Endodermal cell (in vitro differentiated cells): ENCODE data around the gene LIPM. TPM values are rescaled to one million over a fixed set of nuclear protein-coding genes. Genes with fewer than 3 reads are reported as not detected.

Experiments used
- DNase-seq: peaks from one replicate; pipeline ENCODE4 v3.0.0-alpha.2; 2017
- H3K27ac ChIP-seq: 2 replicates; pipeline ENCODE4 v1.5.1; 2013; ENCODE audit warnings: mild to moderate bottlenecking, low read depth, low read length, moderate library complexity
- H3K27me3 ChIP-seq: 2 replicates; pipeline ENCODE4 v1.6.1; 2013; ENCODE audit warnings: mild to moderate bottlenecking, low read length, moderate library complexity; ENCODE audit not compliant: insufficient read depth, control insufficient read depth, poor library complexity, severe bottlenecking
- H3K36me3 ChIP-seq: 2 replicates; pipeline ENCODE4 v1.7.0; 2013; ENCODE audit warnings: mild to moderate bottlenecking, low read length, moderate library complexity; ENCODE audit not compliant: control insufficient read depth, insufficient read depth
- H3K4me1 ChIP-seq: one replicate; pipeline ENCODE4 v1.7.0; 2013; ENCODE audit warnings: low read length; ENCODE audit not compliant: control insufficient read depth, insufficient read depth
- H3K4me3 ChIP-seq: 2 replicates; pipeline ENCODE4 v1.5.1; 2013; ENCODE audit warnings: mild to moderate bottlenecking, low read length, moderate library complexity
- H3K9ac ChIP-seq: 2 replicates; pipeline ENCODE4 v1.6.1; 2013; ENCODE audit warnings: mild to moderate bottlenecking, low read length, moderate library complexity; ENCODE audit not compliant: poor library complexity, severe bottlenecking; ENCODE audit errors: extremely low read depth
- H3K9me3 ChIP-seq: 2 replicates; pipeline ENCODE4 v1.6.1; 2013; ENCODE audit warnings: mild to moderate bottlenecking, low read length, moderate library complexity; ENCODE audit not compliant: control insufficient read depth
- H3K27ac Mint-ChIP-seq: 2 replicates; pipeline ENCODE4 v1.8.0; 2020; ENCODE audit warnings: mixed read lengths
- H3K27me3 Mint-ChIP-seq: 2 replicates; pipeline ENCODE4 v1.8.0; 2021; ENCODE audit warnings: mild to moderate bottlenecking, mixed read lengths; ENCODE audit not compliant: insufficient read depth
- H3K36me3 Mint-ChIP-seq: 2 replicates; pipeline ENCODE4 v1.8.0; 2020; ENCODE audit warnings: low read depth, mixed read lengths
- H3K4me1 Mint-ChIP-seq: 2 replicates; pipeline ENCODE4 v1.8.0; 2020; ENCODE audit warnings: mixed read lengths
- H3K4me3 Mint-ChIP-seq: 2 replicates; pipeline ENCODE4 v1.8.0; 2020; ENCODE audit warnings: mild to moderate bottlenecking, moderate library complexity, mixed read lengths
- H3K9me3 Mint-ChIP-seq: 2 replicates; pipeline ENCODE4 v1.8.0; 2020; ENCODE audit warnings: mild to moderate bottlenecking, mixed read lengths
- WGBS, 2 experiments: methylation state at CpG; one replicate each; pipeline versions ENCODE4 v1.1.5 to v1.1.7; 2013; ENCODE audit warnings: missing lambda C conversion rate in 2 of 2, mixed read lengths in 1 of 2; ENCODE audit not compliant: insufficient coverage in 1 of 2, insufficient read length in 1 of 2; 5-methylcytosine and 5-hydroxymethylcytosine counted together
- total RNA-seq, 2 donors: library from RNA; stranded (reverse); fragmentation: NEBNext Ultra II Directional in 1 of 2; extraction: Animal tissue kit (Norgen Biotek cat#: 25700) in 1 of 2; gene quantifications; 2 replicates in 1 of 2; 3 replicates in 1 of 2; pipeline ENCODE4 v1.2.1, GENCODE V29; 2021
- TF ChIP-seq, protein P1 (sequence below): fragments of 200-600 bp; sonication (generic); conservative IDR thresholded peaks from 2 replicates; pipeline ENCODE4 v1.5.0; 2021; ENCODE audit warnings: antibody characterized with exemption, mild to moderate bottlenecking

The LIPM gene
- total RNA-seq, 2 donors from 2014 or later = not detected

DNA sequence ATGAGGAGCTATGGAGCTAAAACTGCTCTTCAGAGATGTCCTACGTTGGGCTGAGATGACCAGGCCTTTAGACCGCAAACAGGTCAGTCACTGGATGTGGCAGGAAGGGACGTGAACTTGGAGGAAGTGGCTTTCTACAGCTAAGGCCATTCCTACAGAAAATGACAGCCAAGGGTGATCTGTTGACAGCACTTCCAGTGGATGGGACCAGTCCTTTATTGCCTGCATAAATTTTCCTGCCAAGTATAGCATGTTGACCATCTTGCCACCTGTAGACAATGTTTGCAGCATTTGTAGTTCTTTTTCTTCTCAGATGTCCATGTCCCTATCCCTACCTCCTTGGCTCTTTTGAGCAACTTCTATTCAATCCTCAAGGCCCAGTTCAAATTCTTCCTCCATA is 3.4 kb downstream of the LIPM start:
- Histone ChIP-seq H3K4me3 (no peak overlapping the region), H3K9me3 (no peaks in the 10 kb centered on the region), H3K27ac (no peak overlapping the region), H3K27me3 (no peaks in the 10 kb centered on the region), H3K36me3 (no peaks in the 10 kb centered on the region), H3K4me1 (peaks cover 5% of the 10 kb centered on the region), H3K9ac (no peak overlapping the region)
- Mint-ChIP-seq H3K4me1 (peaks cover 22% of the 10 kb centered on the region), H3K4me3 (no peak overlapping the region), H3K9me3 (peaks cover 2% of the 10 kb centered on the region), H3K27me3 (peaks cover 2% of the 10 kb centered on the region), H3K27ac (no peak overlapping the region), H3K36me3 (no peaks in the 10 kb centered on the region)
- WGBS, 2 experiments = 89 to 94% methylated on average over 3 of the region's 3 CpGs
- TF ChIP-seq, protein P1, sequence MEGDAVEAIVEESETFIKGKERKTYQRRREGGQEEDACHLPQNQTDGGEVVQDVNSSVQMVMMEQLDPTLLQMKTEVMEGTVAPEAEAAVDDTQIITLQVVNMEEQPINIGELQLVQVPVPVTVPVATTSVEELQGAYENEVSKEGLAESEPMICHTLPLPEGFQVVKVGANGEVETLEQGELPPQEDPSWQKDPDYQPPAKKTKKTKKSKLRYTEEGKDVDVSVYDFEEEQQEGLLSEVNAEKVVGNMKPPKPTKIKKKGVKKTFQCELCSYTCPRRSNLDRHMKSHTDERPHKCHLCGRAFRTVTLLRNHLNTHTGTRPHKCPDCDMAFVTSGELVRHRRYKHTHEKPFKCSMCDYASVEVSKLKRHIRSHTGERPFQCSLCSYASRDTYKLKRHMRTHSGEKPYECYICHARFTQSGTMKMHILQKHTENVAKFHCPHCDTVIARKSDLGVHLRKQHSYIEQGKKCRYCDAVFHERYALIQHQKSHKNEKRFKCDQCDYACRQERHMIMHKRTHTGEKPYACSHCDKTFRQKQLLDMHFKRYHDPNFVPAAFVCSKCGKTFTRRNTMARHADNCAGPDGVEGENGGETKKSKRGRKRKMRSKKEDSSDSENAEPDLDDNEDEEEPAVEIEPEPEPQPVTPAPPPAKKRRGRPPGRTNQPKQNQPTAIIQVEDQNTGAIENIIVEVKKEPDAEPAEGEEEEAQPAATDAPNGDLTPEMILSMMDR = no peak
- DNase-seq = no peak

DNA sequence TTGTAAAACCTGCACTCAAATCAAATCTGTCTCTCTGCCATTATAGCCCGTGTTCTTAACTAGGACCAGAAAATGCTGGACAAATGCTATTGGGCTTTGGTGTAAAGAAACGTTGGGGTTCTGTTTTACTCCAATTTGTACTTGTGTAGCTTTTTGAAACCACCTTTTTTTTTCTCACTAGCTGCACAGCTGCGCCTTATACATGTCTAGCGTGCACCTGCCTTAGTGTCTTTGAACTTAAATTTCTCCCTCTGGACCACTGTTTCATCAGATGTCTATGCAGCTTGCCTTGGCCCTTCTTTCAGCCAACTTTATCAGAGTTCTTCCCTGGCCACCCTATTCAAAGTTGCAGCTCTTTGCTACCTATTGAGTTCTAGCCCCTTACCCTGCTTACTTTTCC is 7.1 kb downstream of the LIPM start:
- Mint-ChIP-seq H3K4me1 (peaks cover 12% of the 10 kb centered on the region), H3K27me3 (peaks cover 7% of the 10 kb centered on the region), H3K27ac (no peak overlapping the region), H3K36me3 (no peaks in the 10 kb centered on the region), H3K9me3 (no peaks in the 10 kb centered on the region), H3K4me3 (no peak overlapping the region)
- Histone ChIP-seq H3K9me3 (no peaks in the 10 kb centered on the region), H3K36me3 (no peaks in the 10 kb centered on the region), H3K4me1 (peaks cover 5% of the 10 kb centered on the region), H3K4me3 (no peak overlapping the region), H3K27ac (no peak overlapping the region), H3K9ac (no peak overlapping the region), H3K27me3 (peaks cover 14% of the 10 kb centered on the region)
- TF ChIP-seq, protein P1 = no peak
- DNase-seq = no peak
- WGBS, 2 experiments = 77 to 96% methylated on average over 4 of the region's 4 CpGs

DNA sequence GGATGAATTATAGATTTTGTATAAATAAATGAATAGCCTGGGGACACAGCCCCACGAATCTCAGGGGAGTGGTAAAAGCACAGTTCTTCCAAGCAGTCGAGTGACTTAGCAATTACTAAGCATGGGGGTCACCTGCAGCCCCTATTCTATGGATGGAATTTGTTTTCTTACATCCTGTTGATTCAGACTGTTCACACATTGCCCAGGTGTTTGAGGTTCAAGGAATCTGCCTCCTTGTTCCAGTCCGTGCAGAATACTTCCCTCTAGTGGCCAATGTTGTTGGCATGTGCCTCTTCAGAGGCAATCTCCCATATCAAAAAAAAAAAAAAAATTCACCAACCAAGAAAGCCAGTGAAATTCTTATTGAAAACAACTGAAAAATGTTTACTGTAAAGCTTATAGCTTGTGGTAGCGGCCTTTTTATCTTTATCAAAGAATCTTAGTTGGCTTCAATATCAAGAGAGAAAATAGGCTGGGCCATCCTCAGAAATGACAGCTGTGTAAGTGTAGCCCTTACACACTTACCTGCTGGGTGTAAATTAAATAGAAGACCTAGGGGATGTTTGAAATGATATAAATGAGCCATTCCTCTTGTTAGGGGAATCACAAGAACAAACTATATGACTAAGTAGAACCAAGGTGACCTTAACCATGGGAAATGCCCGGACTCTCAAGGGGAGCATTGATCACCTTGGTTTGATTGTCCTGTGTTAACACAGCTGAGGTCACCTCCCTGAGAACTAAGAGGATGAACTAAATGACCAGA is 7.8 kb downstream of the LIPM start:
- 19 to 39% methylated on average over 4 to 5 of the region's 5 CpGs for WGBS, 2 experiments
- Histone ChIP-seq H3K27ac (no peak overlapping the region), H3K27me3 (peaks cover 22% of the 10 kb centered on the region), H3K36me3 (no peaks in the 10 kb centered on the region), H3K4me1 (peaks cover 5% of the 10 kb centered on the region), H3K9me3 (no peaks in the 10 kb centered on the region), H3K9ac (no peak overlapping the region), H3K4me3 (no peak overlapping the region)
- H3K4me3 Mint-ChIP-seq = no peak overlapping the region
- peak; percentile 75 for DNase-seq
- no peaks in the 10 kb centered on the region for H3K9me3 Mint-ChIP-seq
- H3K27ac Mint-ChIP-seq = no peak overlapping the region
- TF ChIP-seq, protein P1 = peak; percentile 86
- peaks cover 12% of the 10 kb centered on the region for H3K4me1 Mint-ChIP-seq
- H3K27me3 Mint-ChIP-seq = peaks cover 13% of the 10 kb centered on the region
- H3K36me3 Mint-ChIP-seq = no peaks in the 10 kb centered on the region
